SK-N-SH treated with all-trans-retinoic acid at 6 μM for 48 hours (cell line): ENCODE data around the gene SLC30A1.

Experiments used
- ARNTL ChIP-seq: fragments of 450-650 bp; formaldehyde crosslinking; IDR thresholded peaks from 2 replicates; pipeline ENCODE4 v1.5.0; 2020; ENCODE audit warnings: low read depth, mild to moderate bottlenecking, moderate library complexity, borderline replicate concordance
- OSR1 ChIP-seq: fragments of 250-450 bp; sonication (Bioruptor Pico); IDR thresholded peaks from 2 replicates; pipeline ENCODE4 v1.8.0; 2022; ENCODE audit warnings: moderate library complexity, mild to moderate bottlenecking, inconsistent platforms
- RARB ChIP-seq: fragments of 250-450 bp; sonication (Bioruptor Pico); IDR thresholded peaks from 2 replicates; pipeline ENCODE4 v1.8.0; 2021; ENCODE audit warnings: mild to moderate bottlenecking, moderate library complexity
- TOX ChIP-seq: fragments of 250-450 bp; sonication (Bioruptor Pico); IDR thresholded peaks from 2 replicates; pipeline ENCODE4 v1.8.0; 2021; ENCODE audit warnings: mild to moderate bottlenecking, moderate library complexity, borderline replicate concordance
- ZFP3 ChIP-seq: fragments of 250-450 bp; sonication (Bioruptor Pico); IDR thresholded peaks from 2 replicates; pipeline ENCODE4 v1.5.0; 2020; ENCODE audit warnings: mild to moderate bottlenecking, moderate library complexity
- ZNF565 ChIP-seq: fragments of 450-650 bp; formaldehyde crosslinking; conservative IDR thresholded peaks from 2 replicates; pipeline ENCODE4 v1.5.0; 2020; ENCODE audit warnings: low read depth, mild to moderate bottlenecking, moderate library complexity
- TF ChIP-seq, protein P1 (sequence below): fragments of 250-450 bp; sonication (Bioruptor Pico); IDR thresholded peaks from 2 replicates; pipeline ENCODE4 v1.5.1; 2020; ENCODE audit warnings: low read depth, mild to moderate bottlenecking, moderate library complexity
- TF ChIP-seq, protein P2 (sequence below): fragments of 250-450 bp; sonication (Bioruptor Pico); IDR thresholded peaks from 2 replicates; pipeline ENCODE4 v1.8.0; 2020; ENCODE audit warnings: mild to moderate bottlenecking, moderate library complexity, borderline replicate concordance
- TF ChIP-seq, protein P3 (sequence below): fragments of 250-450 bp; sonication (Bioruptor Pico); IDR thresholded peaks from 2 replicates; pipeline ENCODE4 v1.5.1; 2021; ENCODE audit warnings: mild to moderate bottlenecking, moderate library complexity

DNA sequence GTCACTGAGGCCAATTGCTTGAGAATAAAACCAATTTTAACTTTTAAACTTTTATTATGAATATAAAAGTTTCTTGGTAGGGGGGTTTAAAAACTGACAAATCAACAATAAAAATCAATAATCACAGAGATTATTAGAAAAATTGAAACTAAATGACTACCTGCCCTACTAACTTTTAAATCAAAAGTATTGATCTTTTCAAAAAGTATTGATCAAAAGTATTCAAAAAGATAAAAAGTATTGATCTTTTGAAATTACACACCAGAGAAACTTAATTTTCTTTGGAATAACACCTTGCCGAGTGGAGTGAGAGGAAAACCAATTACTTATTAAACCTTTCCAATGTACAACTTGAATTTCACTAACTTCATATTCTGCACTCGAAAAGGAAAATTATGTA is 2.2 kb downstream of the SLC30A1 start:
- TF ChIP-seq, protein P1, sequence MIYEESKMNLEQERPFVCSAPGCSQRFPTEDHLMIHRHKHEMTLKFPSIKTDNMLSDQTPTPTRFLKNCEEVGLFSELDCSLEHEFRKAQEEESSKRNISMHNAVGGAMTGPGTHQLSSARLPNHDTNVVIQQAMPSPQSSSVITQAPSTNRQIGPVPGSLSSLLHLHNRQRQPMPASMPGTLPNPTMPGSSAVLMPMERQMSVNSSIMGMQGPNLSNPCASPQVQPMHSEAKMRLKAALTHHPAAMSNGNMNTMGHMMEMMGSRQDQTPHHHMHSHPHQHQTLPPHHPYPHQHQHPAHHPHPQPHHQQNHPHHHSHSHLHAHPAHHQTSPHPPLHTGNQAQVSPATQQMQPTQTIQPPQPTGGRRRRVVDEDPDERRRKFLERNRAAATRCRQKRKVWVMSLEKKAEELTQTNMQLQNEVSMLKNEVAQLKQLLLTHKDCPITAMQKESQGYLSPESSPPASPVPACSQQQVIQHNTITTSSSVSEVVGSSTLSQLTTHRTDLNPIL (CRISPR knock-in tag) = no peak
- no peak for TF ChIP-seq ARNTL (CRISPR knock-in tag)
- TF ChIP-seq, protein P2, sequence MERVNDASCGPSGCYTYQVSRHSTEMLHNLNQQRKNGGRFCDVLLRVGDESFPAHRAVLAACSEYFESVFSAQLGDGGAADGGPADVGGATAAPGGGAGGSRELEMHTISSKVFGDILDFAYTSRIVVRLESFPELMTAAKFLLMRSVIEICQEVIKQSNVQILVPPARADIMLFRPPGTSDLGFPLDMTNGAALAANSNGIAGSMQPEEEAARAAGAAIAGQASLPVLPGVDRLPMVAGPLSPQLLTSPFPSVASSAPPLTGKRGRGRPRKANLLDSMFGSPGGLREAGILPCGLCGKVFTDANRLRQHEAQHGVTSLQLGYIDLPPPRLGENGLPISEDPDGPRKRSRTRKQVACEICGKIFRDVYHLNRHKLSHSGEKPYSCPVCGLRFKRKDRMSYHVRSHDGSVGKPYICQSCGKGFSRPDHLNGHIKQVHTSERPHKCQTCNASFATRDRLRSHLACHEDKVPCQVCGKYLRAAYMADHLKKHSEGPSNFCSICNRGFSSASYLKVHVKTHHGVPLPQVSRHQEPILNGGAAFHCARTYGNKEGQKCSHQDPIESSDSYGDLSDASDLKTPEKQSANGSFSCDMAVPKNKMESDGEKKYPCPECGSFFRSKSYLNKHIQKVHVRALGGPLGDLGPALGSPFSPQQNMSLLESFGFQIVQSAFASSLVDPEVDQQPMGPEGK (CRISPR knock-in tag) = no peak
- TF ChIP-seq OSR1 (CRISPR knock-in tag) = no peak
- no peak for TF ChIP-seq TOX (CRISPR knock-in tag)
- TF ChIP-seq, protein P3, sequence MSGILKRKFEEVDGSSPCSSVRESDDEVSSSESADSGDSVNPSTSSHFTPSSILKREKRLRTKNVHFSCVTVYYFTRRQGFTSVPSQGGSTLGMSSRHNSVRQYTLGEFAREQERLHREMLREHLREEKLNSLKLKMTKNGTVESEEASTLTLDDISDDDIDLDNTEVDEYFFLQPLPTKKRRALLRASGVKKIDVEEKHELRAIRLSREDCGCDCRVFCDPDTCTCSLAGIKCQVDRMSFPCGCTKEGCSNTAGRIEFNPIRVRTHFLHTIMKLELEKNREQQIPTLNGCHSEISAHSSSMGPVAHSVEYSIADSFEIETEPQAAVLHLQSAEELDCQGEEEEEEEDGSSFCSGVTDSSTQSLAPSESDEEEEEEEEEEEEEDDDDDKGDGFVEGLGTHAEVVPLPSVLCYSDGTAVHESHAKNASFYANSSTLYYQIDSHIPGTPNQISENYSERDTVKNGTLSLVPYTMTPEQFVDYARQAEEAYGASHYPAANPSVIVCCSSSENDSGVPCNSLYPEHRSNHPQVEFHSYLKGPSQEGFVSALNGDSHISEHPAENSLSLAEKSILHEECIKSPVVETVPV (CRISPR knock-in tag) = no peak
- TF ChIP-seq RARB (CRISPR knock-in tag) = no peak
- no peak for TF ChIP-seq ZNF565
- no peak for TF ChIP-seq ZFP3
